HFF-Myc (cell line): ENCODE measurements around the gene KCNN3.

ENCODE experiments used
- DNase-seq: peaks from one replicate; pipeline ENCODE4 v3.0.0-alpha.2; 2011; ENCODE audit warnings: low read depth; ENCODE audit errors: extremely low read depth
- H3K4me3 ChIP-seq: replicated peaks from 2 replicates; pipeline ENCODE4 v1.5.1; 2011; ENCODE audit warnings: low read depth, mild to moderate bottlenecking, control low read depth, low read length
- TF ChIP-seq, protein P1 (sequence below): IDR thresholded peaks from 2 replicates; pipeline ENCODE4 v1.5.1; 2012; ENCODE audit warnings: mild to moderate bottlenecking, low read depth, low read length, control low read depth; ENCODE audit errors: missing control alignments

The KCNN3 gene

GRCh38 chr1:154879038-154879421 lies 8.9 kb upstream of the KCNN3 start:
- TF ChIP-seq, protein P1, sequence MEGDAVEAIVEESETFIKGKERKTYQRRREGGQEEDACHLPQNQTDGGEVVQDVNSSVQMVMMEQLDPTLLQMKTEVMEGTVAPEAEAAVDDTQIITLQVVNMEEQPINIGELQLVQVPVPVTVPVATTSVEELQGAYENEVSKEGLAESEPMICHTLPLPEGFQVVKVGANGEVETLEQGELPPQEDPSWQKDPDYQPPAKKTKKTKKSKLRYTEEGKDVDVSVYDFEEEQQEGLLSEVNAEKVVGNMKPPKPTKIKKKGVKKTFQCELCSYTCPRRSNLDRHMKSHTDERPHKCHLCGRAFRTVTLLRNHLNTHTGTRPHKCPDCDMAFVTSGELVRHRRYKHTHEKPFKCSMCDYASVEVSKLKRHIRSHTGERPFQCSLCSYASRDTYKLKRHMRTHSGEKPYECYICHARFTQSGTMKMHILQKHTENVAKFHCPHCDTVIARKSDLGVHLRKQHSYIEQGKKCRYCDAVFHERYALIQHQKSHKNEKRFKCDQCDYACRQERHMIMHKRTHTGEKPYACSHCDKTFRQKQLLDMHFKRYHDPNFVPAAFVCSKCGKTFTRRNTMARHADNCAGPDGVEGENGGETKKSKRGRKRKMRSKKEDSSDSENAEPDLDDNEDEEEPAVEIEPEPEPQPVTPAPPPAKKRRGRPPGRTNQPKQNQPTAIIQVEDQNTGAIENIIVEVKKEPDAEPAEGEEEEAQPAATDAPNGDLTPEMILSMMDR = no peak
- DNase-seq = no peak

DNA sequence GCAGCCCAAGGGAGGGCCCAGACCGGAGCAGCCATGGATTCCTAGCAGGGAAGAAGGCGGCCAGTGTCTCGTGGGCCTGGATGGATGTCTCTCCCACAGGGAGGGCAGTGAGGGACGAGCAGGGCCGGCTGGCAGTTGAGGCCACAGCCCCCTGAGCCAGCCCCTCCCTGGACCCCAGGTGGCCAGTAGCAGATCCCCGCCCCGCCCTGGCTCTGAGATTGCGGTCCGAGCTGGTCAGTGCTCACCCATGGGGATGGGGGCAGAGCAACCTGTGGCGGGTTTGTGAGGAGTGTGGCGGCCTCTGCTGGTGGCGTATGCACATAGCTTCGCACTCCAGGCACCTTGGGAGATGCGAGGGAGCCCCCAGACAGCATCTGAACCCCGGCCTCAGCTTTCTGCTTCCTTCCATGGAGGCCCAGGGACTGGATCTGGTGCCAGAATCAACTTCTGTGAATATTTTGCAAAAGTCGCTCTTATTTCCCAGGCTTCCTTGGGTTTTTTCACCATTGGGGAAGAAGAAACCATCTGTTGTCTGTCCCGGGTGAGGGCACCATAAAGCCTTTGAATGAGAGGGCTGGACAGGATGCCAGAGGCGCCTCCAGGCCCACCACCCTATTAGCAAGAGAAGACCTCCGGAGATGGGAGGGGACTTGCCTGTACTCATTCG lies 8.4 kb upstream of the KCNN3 start:
- DNase-seq = no peak
- TF ChIP-seq, protein P1 = peak; percentile 83
- H3K4me3 ChIP-seq = no peak overlapping the region

More at GRCh38 chr1:154879038-154879421, 8.9 kb upstream of the KCNN3 start:
- H3K4me3 ChIP-seq = no peak overlapping the region

DNA sequence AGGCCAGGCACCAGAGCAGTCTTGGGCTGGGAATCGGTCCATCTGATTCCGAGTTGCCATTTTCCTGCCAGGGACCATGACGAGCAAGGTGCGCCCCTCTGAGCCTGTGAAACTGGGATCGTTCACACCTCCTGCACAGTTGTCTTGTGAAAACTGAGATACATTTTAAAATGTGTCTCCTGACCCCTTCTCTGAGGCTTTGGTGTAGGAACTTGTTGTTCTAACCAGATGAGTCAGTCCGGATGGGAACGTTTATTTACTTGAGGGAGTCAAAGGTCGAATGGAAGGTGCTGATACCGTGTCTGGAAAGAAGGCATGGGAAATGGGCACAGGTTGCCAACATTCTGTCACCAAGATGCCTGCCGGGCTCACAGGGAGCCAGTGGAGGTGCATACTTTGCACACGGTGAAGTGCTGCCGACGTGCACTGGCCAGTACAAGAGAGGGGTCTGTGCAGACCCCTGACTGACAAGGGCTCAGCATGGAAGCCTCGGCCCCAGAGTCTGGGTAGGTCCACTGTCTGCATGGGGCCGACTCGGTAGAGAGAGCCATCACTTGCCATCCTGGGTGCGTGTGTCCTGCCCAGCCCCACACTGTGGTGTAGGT lies 7.4 kb upstream of the KCNN3 start:
- TF ChIP-seq, protein P1 = no peak
- DNase-seq = no peak
- no peak overlapping the region for H3K4me3 ChIP-seq

- no peak for DNase-seq
- TF ChIP-seq, protein P1 = no peak
- H3K4me3 ChIP-seq = no peak overlapping the region
These were observed 6.8 kb upstream of the KCNN3 start for GRCh38 chr1:154876842-154877369.

GRCh38 chr1:154874465-154874864 lies 4.4 kb upstream of the KCNN3 start:
- TF ChIP-seq, protein P1 = no peak
- H3K4me3 ChIP-seq = no peak overlapping the region
- no peak for DNase-seq

- TF ChIP-seq, protein P1 = no peak
- H3K4me3 ChIP-seq = no peak overlapping the region
- DNase-seq = no peak
These were observed 3.4 kb upstream of the KCNN3 start for GRCh38 chr1:154873321-154873950.
